Measurements from ENCODE around the gene STX2. TPM values are rescaled to one million over a fixed set of nuclear protein-coding genes. Genes with fewer than 3 reads are reported as not detected.

The STX2 gene
- total RNA-seq, 2 donors from 2014 or later = 24.5 to 26.3 TPM

- H3K4me3 ChIP-seq = no peak overlapping the region
- no peaks in the 10 kb centered on the region for H3K27me3 ChIP-seq
These were observed 90.3 kb downstream of the STX2 start for GRCh38 chr12:130748786-130749185.

GRCh38 chr12:130747867-130748740, 90.9 kb downstream of the STX2 start:
- TF ChIP-seq CTCF (IDR thresholded peaks at IDR 0.05) = peak; percentile 67 to 86
- Histone ChIP-seq H3K36me3 (no peaks in the 10 kb centered on the region), H3K4me3 (no peak overlapping the region), H3K27ac (no peak overlapping the region), H3K9me3 (no peaks in the 10 kb centered on the region), H3K4me1 (no peaks in the 10 kb centered on the region), H3K27me3 (no peaks in the 10 kb centered on the region)
- DNase-seq (ENCODE audit: low spot score) = peak; percentile 75

More at GRCh38 chr12:130748786-130749185, 90.3 kb downstream of the STX2 start:
- Histone ChIP-seq H3K9me3 (no peaks in the 10 kb centered on the region), H3K4me1 (no peaks in the 10 kb centered on the region), H3K36me3 (no peaks in the 10 kb centered on the region), H3K27ac (no peak overlapping the region)
- DNase-seq (ENCODE audit: low spot score) = no peak
- TF ChIP-seq CTCF (IDR thresholded peaks at IDR 0.05) = no peak

- Histone ChIP-seq H3K36me3 (no peaks in the 10 kb centered on the region), H3K27me3 (no peaks in the 10 kb centered on the region), H3K27ac (no peak overlapping the region), H3K9me3 (no peaks in the 10 kb centered on the region), H3K4me3 (no peak overlapping the region), H3K4me1 (no peaks in the 10 kb centered on the region)
- TF ChIP-seq CTCF (IDR thresholded peaks at IDR 0.05) = no peak
- DNase-seq (ENCODE audit: low spot score) = no peak
These were observed 92.5 kb downstream of the STX2 start for GRCh38 chr12:130746546-130746945.

GRCh38 chr12:130745921-130746320, 93.1 kb downstream of the STX2 start:
- Histone ChIP-seq H3K27me3 (no peaks in the 10 kb centered on the region), H3K4me1 (no peaks in the 10 kb centered on the region), H3K27ac (no peak overlapping the region), H3K4me3 (no peak overlapping the region), H3K9me3 (no peaks in the 10 kb centered on the region), H3K36me3 (no peaks in the 10 kb centered on the region)
- DNase-seq (ENCODE audit: low spot score) = no peak
- no peak for TF ChIP-seq CTCF (IDR thresholded peaks at IDR 0.05)

GRCh38 chr12:130744274-130744673, 94.8 kb downstream of the STX2 start:
- no peak overlapping the region for H3K4me3 ChIP-seq
- no peaks in the 10 kb centered on the region for H3K36me3 ChIP-seq
- DNase-seq (ENCODE audit: low spot score) = no peak
- TF ChIP-seq CTCF (IDR thresholded peaks at IDR 0.05) = no peak
- no peaks in the 10 kb centered on the region for H3K4me1 ChIP-seq
- no peak overlapping the region for H3K27ac ChIP-seq
- no peaks in the 10 kb centered on the region for H3K27me3 ChIP-seq
- no peaks in the 10 kb centered on the region for H3K9me3 ChIP-seq
